HEK293T (cell line): ENCODE results near the gene TP53I11.

Source experiments
- BHLHE40 ChIP-seq: fragments of 450-650 bp; IDR thresholded peaks from 2 replicates; pipeline ENCODE4 v1.6.1; 2016; ENCODE audit warnings: mild to moderate bottlenecking, moderate library complexity, borderline replicate concordance
- CTBP1 ChIP-seq: fragments of 450-650 bp; IDR thresholded peaks from 2 replicates; pipeline ENCODE4 v1.6.1; 2016; ENCODE audit warnings: borderline replicate concordance
- ELF4 ChIP-seq: fragments of 450-650 bp; IDR thresholded peaks from 2 replicates; pipeline ENCODE4 v1.6.1; 2017; ENCODE audit warnings: antibody characterized with exemption
- FOXM1 ChIP-seq: fragments of 450-650 bp; IDR thresholded peaks from 2 replicates; pipeline ENCODE4 v1.6.1; 2017; ENCODE audit warnings: mild to moderate bottlenecking, borderline replicate concordance
- HDGF ChIP-seq: fragments of 450-650 bp; IDR thresholded peaks from 2 replicates; pipeline ENCODE4 v1.6.1; 2017; ENCODE audit warnings: antibody characterized with exemption, borderline replicate concordance
- LEF1 ChIP-seq: fragments of 450-650 bp; IDR thresholded peaks from 2 replicates; pipeline ENCODE4 v1.6.1; 2017; ENCODE audit warnings: mild to moderate bottlenecking, borderline replicate concordance
- SP1 ChIP-seq: fragments of 450-650 bp; IDR thresholded peaks from 2 replicates; pipeline ENCODE4 v1.6.1; 2017
- SUZ12 ChIP-seq: fragments of 450-650 bp; IDR thresholded peaks from 2 replicates; pipeline ENCODE4 v1.6.1; 2016; ENCODE audit warnings: mild to moderate bottlenecking
- ZNF384 ChIP-seq: fragments of 450-650 bp; IDR thresholded peaks from 2 replicates; pipeline ENCODE4 v1.6.1; 2016

DNA sequence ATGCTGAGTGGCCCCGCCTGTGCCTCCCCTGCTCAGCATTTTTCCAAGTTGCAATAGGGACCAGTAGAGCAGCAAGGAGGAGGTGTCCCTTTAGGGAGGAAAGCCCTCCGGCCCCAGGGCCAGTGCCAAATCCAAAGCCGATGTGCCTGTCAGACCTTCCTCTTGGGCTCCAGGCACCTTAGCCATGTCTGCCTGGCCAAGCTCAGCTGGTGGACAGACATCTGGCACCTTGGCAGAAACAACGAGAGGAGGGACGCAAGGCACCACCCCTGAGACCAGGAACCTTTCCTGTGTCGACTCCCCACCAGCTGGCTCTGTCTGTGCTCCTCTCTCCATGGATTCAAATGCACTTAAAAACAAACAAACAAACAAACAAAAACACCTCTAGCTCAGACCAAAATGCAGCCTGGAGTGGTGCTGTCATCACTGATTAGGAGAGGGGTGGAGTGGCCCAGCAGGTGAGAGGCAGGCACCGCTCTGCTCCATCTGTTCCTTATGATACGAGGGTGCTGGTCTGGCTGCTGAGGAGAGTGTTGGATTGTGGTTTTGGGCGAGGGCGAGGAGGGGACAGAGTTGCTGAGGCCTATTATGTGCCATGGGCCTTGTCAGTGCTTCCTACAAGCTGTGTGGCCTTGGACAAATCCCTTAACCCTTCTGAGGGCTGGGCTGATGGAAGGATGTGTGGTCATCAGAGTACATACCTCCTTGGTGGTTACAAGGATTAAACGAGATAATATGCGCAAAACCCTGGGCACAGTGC, 46.2 kb downstream of the TP53I11 start:
- TF ChIP-seq CTBP1 (no peak), ELF4 (no peak), LEF1 (no peak), ZNF384 (no peak), FOXM1 (no peak), SUZ12 (no peak), BHLHE40 (no peak), SP1 (no peak), HDGF (no peak)
